B cell (primary cell): ENCODE data around the gene DSC1. TPM values are rescaled to one million over a fixed set of nuclear protein-coding genes. Genes with fewer than 3 reads are reported as not detected.

ENCODE experiments used
- ATAC-seq: fragments of 200-7000 bp; cut with Tn5 transposase; one replicate; pipeline ENCODE4 v1.10.0; 2021; ENCODE audit warnings: low read depth, mild to moderate bottlenecking, moderate number of reproducible peaks, moderate library complexity
- CTCF ChIA-PET: fragments of 350-600 bp; sonication (Branson Sonifier 250); formaldehyde crosslinking; loops from one replicate; lab custom pipeline; 2021; ENCODE audit warnings: antibody characterized with exemption, inconsistent platforms; lab: Charles Lee
- POLR2A ChIA-PET: fragments of 350-600 bp; sonication (Branson Sonifier 250); formaldehyde crosslinking; loops from one replicate; lab custom pipeline; 2021; ENCODE audit warnings: antibody characterized with exemption; lab: Charles Lee
- DNase-seq: peaks from one replicate; pipeline ENCODE4 v3.0.0; 2013
- H2AFZ ChIP-seq: 2 replicates; pipeline ENCODE4 v1.6.1; 2012; ENCODE audit warnings: mild to moderate bottlenecking, low read depth, low read length; ENCODE audit not compliant: insufficient read depth, poor library complexity, severe bottlenecking
- H3K27ac ChIP-seq, 2 donors: 1 replicate in 1 of 2; 2 replicates in 1 of 2; pipeline ENCODE4 v1.5.1; 2012 to 2013; ENCODE audit warnings: low read length in 2 of 2, mild to moderate bottlenecking in 2 of 2, moderate library complexity in 1 of 2
- H3K27me3 ChIP-seq, 4 experiments: fragments of 200-600 bp in 1 of 4; sonication (generic) in 1 of 4; replicated peaks in 1 of 4; 1 replicate in 2 of 4; 2 replicates in 2 of 4; pipeline versions ENCODE4 v1.6.1 to v1.7.0; 2013 to 2016; ENCODE audit warnings: low read length in 3 of 4, mild to moderate bottlenecking in 2 of 4, mixed read lengths in 1 of 4, moderate library complexity in 1 of 4; ENCODE audit not compliant: insufficient read depth in 4 of 4, control insufficient read depth in 3 of 4; ENCODE audit errors: control extremely low read depth in 1 of 4
- H3K36me3 ChIP-seq, 2 experiments: replicated peaks in 1 of 2; 1 replicate in 1 of 2; 2 replicates in 1 of 2; pipeline versions ENCODE4 v1.6.1 to v1.7.1; 2013; ENCODE audit warnings: low read length in 1 of 2; ENCODE audit not compliant: insufficient read depth in 2 of 2, control insufficient read depth in 1 of 2; ENCODE audit errors: control extremely low read depth in 1 of 2, extremely low read depth in 1 of 2
- H3K4me1 ChIP-seq, 2 donors: fragments of 200-600 bp in 1 of 2; sonication (generic) in 1 of 2; 1 replicate in 1 of 2; 2 replicates in 1 of 2; pipeline versions ENCODE4 v1.5.1 to v1.6.1; 2013 to 2017; ENCODE audit warnings: low read length in 2 of 2; ENCODE audit not compliant: control insufficient read depth in 2 of 2, insufficient read depth in 2 of 2
- H3K4me2 ChIP-seq: replicated peaks from 2 replicates; pipeline ENCODE3; 2012; ENCODE audit warnings: mild to moderate bottlenecking, low read depth, low read length; ENCODE audit not compliant: poor library complexity, severe bottlenecking
- H3K4me3 ChIP-seq, 5 experiments: fragments of 200-600 bp in 1 of 5; sonication (generic) in 1 of 5; 1 replicate in 3 of 5; 2 replicates in 2 of 5; pipeline versions ENCODE4 v1.5.1 to v1.7.0; 2011 to 2016; ENCODE audit warnings: low read length in 4 of 5, mild to moderate bottlenecking in 4 of 5, low read depth in 2 of 5, control low read depth in 1 of 5, moderate library complexity in 1 of 5; ENCODE audit not compliant: insufficient read depth in 1 of 5; ENCODE audit errors: control extremely low read depth in 1 of 5, extremely low read depth in 1 of 5
- H3K79me2 ChIP-seq: fragments of 200-600 bp; sonication (generic); one replicate; pipeline ENCODE4 v1.6.0; 2016; ENCODE audit warnings: low read length; ENCODE audit not compliant: control insufficient read depth, insufficient read depth
- H3K9ac ChIP-seq: fragments of 200-600 bp; sonication (generic); 2 replicates; pipeline ENCODE4 v1.6.1; 2017; ENCODE audit warnings: mild to moderate bottlenecking, low read length, moderate library complexity
- H3K9me3 ChIP-seq, 3 donors: one replicate each; pipeline versions ENCODE4 v1.6.1 to v1.7.1; 2013; ENCODE audit warnings: low read length in 2 of 3; ENCODE audit not compliant: control insufficient read depth in 2 of 3, insufficient read depth in 1 of 3; ENCODE audit errors: control extremely low read depth in 1 of 3
- H4K20me1 ChIP-seq: 2 replicates; pipeline ENCODE4 v1.6.0; 2012; ENCODE audit warnings: mild to moderate bottlenecking, low read length; ENCODE audit not compliant: insufficient read depth, control insufficient read depth, poor library complexity, severe bottlenecking
- H3K27ac Mint-ChIP-seq: one replicate; pipeline ENCODE4 v1.8.0; 2021; ENCODE audit warnings: mixed read lengths
- H3K27me3 Mint-ChIP-seq: one replicate; pipeline ENCODE4 v1.8.0; 2021; ENCODE audit warnings: mixed read lengths
- H3K4me1 Mint-ChIP-seq: one replicate; pipeline ENCODE4 v1.8.0; 2021; ENCODE audit warnings: mixed read lengths
- H3K4me3 Mint-ChIP-seq: one replicate; pipeline ENCODE4 v1.8.0; 2021; ENCODE audit warnings: mixed read lengths
- H3K9me3 Mint-ChIP-seq: one replicate; pipeline ENCODE4 v1.8.0; 2022; ENCODE audit warnings: mixed read lengths; ENCODE audit not compliant: insufficient read depth
- CTCF ChIP-seq: fragments of 200-600 bp; IDR thresholded peaks from one replicate; pipeline ENCODE4 v1.8.0; 2022; ENCODE audit warnings: antibody characterized with exemption, mild to moderate bottlenecking
- EZH2 ChIP-seq: IDR thresholded peaks from 2 replicates; pipeline ENCODE4 v1.6.1; 2012; ENCODE audit warnings: borderline replicate concordance, low read depth, mild to moderate bottlenecking, moderate library complexity, low read length; ENCODE audit not compliant: insufficient read depth, poor library complexity, severe bottlenecking
- WGBS: methylation state at CpG from one replicate; pipeline ENCODE4 v1.1.5; 2013; ENCODE audit warnings: missing lambda C conversion rate; ENCODE audit not compliant: insufficient coverage; 5-methylcytosine and 5-hydroxymethylcytosine counted together
- intact Hi-C: fragments of 100-400 bp; cut with micrococcal nuclease; formaldehyde crosslinking; loops from one replicate; pipeline ENCODE4 v1.10.0; 2022
- polyA plus RNA-seq: library from polyadenylated mRNA; depleted of rRNA; stranded (reverse); fragments of >200 nt; gene quantifications from 2 replicates; pipeline ENCODE4 v1.2.3, GENCODE V29; 2012
- total RNA-seq, 2 donors: library from RNA; stranded (reverse); fragments of 120-200 nt in 1 of 2; gene quantifications; 1 replicate in 1 of 2; 2 replicates in 1 of 2; pipeline versions ENCODE4 v1.2.3 to v1.2.4, GENCODE V29; 2013 to 2022

DSC1 gene
- total and polyA plus RNA-seq, 2 donors (not counting 1 experiment from before 2014, with no cell fraction given) = not detected

GRCh38 chr18:31154181-31154580 lies 8.5 kb downstream of the DSC1 start:
- ATAC-seq = no peak
- CTCF ChIA-PET = no interaction called here
- DNase-seq = no peak
- Histone ChIP-seq H3K4me2 (no peak overlapping the region), H3K4me1 (no peaks in the 10 kb centered on the region), H4K20me1 (no peaks in the 10 kb centered on the region), H3K4me3 (no peak overlapping the region), H3K27ac (no peak overlapping the region), H2AFZ (no peak overlapping the region), H3K79me2 (no peaks in the 10 kb centered on the region), H3K36me3 (no peaks in the 10 kb centered on the region), H3K9me3 (no peaks in the 10 kb centered on the region), H3K27me3 (no peaks in the 10 kb centered on the region), H3K9ac (no peak overlapping the region)
- no peaks in the 10 kb centered on the region for H3K4me1 Mint-ChIP-seq
- intact Hi-C loops = no loop called here
- TF ChIP-seq EZH2 = no peak
- TF ChIP-seq CTCF = no peak
- H3K27me3 Mint-ChIP-seq = no peaks in the 10 kb centered on the region
- POLR2A ChIA-PET = no interaction called here
- H3K9me3 Mint-ChIP-seq = no peaks in the 10 kb centered on the region
- no CpG with 5 or more reads among the region's 2 CpGs for WGBS
- H3K27ac Mint-ChIP-seq = no peak overlapping the region
- H3K4me3 Mint-ChIP-seq = no peak overlapping the region

- Histone ChIP-seq H3K36me3 (no peaks in the 10 kb centered on the region), H3K4me2 (no peak overlapping the region), H3K27me3 (no peaks in the 10 kb centered on the region), H3K4me1 (no peaks in the 10 kb centered on the region), H4K20me1 (no peaks in the 10 kb centered on the region), H3K9me3 (peaks cover 0 to 4% (median 0%) of the 10 kb centered on the region in 3 donors), H3K4me3 (no peak overlapping the region), H3K79me2 (no peaks in the 10 kb centered on the region), H2AFZ (no peak overlapping the region), H3K27ac (no peak overlapping the region), H3K9ac (no peak overlapping the region)
- ATAC-seq (no peak), DNase-seq (no peak)
- Mint-ChIP-seq H3K4me1 (no peaks in the 10 kb centered on the region), H3K27ac (no peak overlapping the region), H3K4me3 (no peak overlapping the region), H3K9me3 (no peaks in the 10 kb centered on the region), H3K27me3 (no peaks in the 10 kb centered on the region)
- WGBS = 58% methylated on average over 1 of the region's 3 CpGs
- TF ChIP-seq EZH2 = no peak
- TF ChIP-seq CTCF = no peak
- POLR2A ChIA-PET = no interaction called here
- CTCF ChIA-PET = no interaction called here
- intact Hi-C loops = no loop called here
Observed at GRCh38 chr18:31149351-31149750, 13.3 kb downstream of the DSC1 start.
